ENCODE results near the gene STKLD1.

STKLD1 gene

GRCh38 chr9:133378408-133378962, 2.3 kb downstream of the STKLD1 start:
- Histone ChIP-seq H3K36me3 (no peaks in the 10 kb centered on the region), H3K27me3 (no peaks in the 10 kb centered on the region), H3K9me3 (no peaks in the 10 kb centered on the region), H3K4me1 (ENCODE audit: control insufficient read depth in 1 of 2, insufficient read depth in 1 of 2, low read depth in 1 of 2, low read length in 1 of 2) (peaks cover 31 to 37% of the 10 kb centered on the region in 2 experiments), H3K4me3 (ENCODE audit: low read depth in 1 of 2, low read length in 1 of 2) (no peak overlapping the region), H3K27ac (no peak overlapping the region)
- TF ChIP-seq CTCF (IDR thresholded peaks at IDR 0.05), result no peak

GRCh38 chr9:133379153-133380086, 3.3 kb downstream of the STKLD1 start:
- Histone ChIP-seq H3K27ac (no peak overlapping the region), H3K4me3 (ENCODE audit: low read depth in 1 of 2, low read length in 1 of 2) (no peak overlapping the region)

GRCh38 chr9:133380734-133381133, 4.6 kb downstream of the STKLD1 start:
- Histone ChIP-seq H3K9me3 (no peaks in the 10 kb centered on the region), H3K36me3 (no peaks in the 10 kb centered on the region), H3K4me3 (ENCODE audit: low read depth in 1 of 2, low read length in 1 of 2) (no peak overlapping the region), H3K27me3 (no peaks in the 10 kb centered on the region), H3K4me1 (ENCODE audit: control insufficient read depth in 1 of 2, insufficient read depth in 1 of 2, low read depth in 1 of 2, low read length in 1 of 2) (peaks cover 15 to 20% of the 10 kb centered on the region in 2 experiments), H3K27ac (no peak overlapping the region)
- no peak for TF ChIP-seq CTCF (IDR thresholded peaks at IDR 0.05)

More at GRCh38 chr9:133379153-133380086, 3.3 kb downstream of the STKLD1 start:
- Histone ChIP-seq H3K4me1 (ENCODE audit: control insufficient read depth in 1 of 2, insufficient read depth in 1 of 2, low read depth in 1 of 2, low read length in 1 of 2) (peaks cover 25 to 31% of the 10 kb centered on the region in 2 experiments), H3K27me3 (no peaks in the 10 kb centered on the region), H3K36me3 (no peaks in the 10 kb centered on the region), H3K9me3 (no peaks in the 10 kb centered on the region)
- TF ChIP-seq CTCF (IDR thresholded peaks at IDR 0.05), result no peak

GRCh38 chr9:133382507-133383141, 6.5 kb downstream of the STKLD1 start:
- TF ChIP-seq CTCF (IDR thresholded peaks at IDR 0.05), result no peak
- H3K27me3 ChIP-seq, result no peaks in the 10 kb centered on the region
- peaks cover 10 to 12% of the 10 kb centered on the region in 2 experiments for H3K4me1 ChIP-seq (ENCODE audit: control insufficient read depth in 1 of 2, insufficient read depth in 1 of 2, low read depth in 1 of 2, low read length in 1 of 2)
- no peaks in the 10 kb centered on the region for H3K36me3 ChIP-seq
- H3K9me3 ChIP-seq, result no peaks in the 10 kb centered on the region
- H3K4me3 ChIP-seq (ENCODE audit: low read depth in 1 of 2, low read length in 1 of 2), result no peak overlapping the region
- no peak overlapping the region for H3K27ac ChIP-seq

- H3K27ac ChIP-seq, result no peak overlapping the region
- no peaks in the 10 kb centered on the region for H3K9me3 ChIP-seq
- no peaks in the 10 kb centered on the region for H3K27me3 ChIP-seq
- no peak overlapping the region for H3K4me3 ChIP-seq (ENCODE audit: low read depth in 1 of 2, low read length in 1 of 2)
- no peak for TF ChIP-seq CTCF (IDR thresholded peaks at IDR 0.05)
- no peaks in the 10 kb centered on the region for H3K36me3 ChIP-seq
- H3K4me1 ChIP-seq (ENCODE audit: control insufficient read depth in 1 of 2, insufficient read depth in 1 of 2, low read depth in 1 of 2, low read length in 1 of 2), result peaks cover 7% of the 10 kb centered on the region in 2 experiments
Measured at GRCh38 chr9:133383438-133383837, 7.3 kb downstream of the STKLD1 start.

All from neutrophil (primary cell).